ENCODE measurements around the gene CAPN7.
"Not testable (repeated sequence)": the region's sequence is repeated elsewhere in the genome, so short reads cannot be mapped to it uniquely, and the experiment has no call there.

Gene CAPN7

DNA sequence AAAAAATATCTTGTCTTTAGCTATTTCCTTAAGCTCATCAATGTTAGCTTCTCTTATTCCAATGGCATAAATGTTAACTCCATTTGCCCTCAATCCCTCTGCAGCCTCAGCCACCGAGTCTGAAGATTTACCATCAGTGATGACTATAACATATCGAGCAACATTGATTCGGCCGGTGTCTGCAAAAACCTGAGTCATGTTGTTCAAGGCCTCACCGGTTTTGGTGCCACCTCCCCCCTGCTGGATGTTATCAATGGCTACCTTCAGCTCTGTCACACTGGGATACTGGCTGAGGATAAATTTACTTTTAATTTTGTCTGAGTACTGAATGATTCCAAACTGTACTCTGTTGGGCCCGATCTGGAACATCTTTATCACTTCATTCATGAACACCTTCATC, 41.0 kb upstream of the CAPN7 start:
- no peak overlapping the region for H3K4me3 ChIP-seq (ENCODE audit: low read depth, low read length)
- TF ChIP-seq, protein P1, sequence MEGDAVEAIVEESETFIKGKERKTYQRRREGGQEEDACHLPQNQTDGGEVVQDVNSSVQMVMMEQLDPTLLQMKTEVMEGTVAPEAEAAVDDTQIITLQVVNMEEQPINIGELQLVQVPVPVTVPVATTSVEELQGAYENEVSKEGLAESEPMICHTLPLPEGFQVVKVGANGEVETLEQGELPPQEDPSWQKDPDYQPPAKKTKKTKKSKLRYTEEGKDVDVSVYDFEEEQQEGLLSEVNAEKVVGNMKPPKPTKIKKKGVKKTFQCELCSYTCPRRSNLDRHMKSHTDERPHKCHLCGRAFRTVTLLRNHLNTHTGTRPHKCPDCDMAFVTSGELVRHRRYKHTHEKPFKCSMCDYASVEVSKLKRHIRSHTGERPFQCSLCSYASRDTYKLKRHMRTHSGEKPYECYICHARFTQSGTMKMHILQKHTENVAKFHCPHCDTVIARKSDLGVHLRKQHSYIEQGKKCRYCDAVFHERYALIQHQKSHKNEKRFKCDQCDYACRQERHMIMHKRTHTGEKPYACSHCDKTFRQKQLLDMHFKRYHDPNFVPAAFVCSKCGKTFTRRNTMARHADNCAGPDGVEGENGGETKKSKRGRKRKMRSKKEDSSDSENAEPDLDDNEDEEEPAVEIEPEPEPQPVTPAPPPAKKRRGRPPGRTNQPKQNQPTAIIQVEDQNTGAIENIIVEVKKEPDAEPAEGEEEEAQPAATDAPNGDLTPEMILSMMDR (IDR thresholded peaks at IDR 0.05; ENCODE audit: borderline replicate concordance, insufficient read depth, low read depth, low read length), result no peak

DNA sequence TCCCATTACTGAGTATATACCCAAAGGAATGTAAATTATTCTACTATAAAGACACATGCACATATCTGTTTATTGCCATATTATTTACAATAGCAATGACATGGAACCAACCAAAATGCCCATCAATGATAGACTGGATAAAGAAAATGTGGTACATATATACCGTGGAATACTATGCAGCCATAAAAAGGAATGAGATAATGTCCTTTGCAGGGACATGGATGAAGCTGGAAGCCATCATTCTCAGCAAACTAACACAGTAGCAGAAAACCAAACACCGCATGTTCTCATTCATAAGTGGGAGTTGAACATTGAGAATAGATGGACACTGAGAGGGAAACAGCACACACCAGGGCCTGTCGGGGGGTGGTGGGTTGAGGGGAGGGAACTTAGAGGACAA, 39.7 kb upstream of the CAPN7 start:
- H3K4me3 ChIP-seq (ENCODE audit: low read depth, low read length), result not testable (repeated sequence)

DNA sequence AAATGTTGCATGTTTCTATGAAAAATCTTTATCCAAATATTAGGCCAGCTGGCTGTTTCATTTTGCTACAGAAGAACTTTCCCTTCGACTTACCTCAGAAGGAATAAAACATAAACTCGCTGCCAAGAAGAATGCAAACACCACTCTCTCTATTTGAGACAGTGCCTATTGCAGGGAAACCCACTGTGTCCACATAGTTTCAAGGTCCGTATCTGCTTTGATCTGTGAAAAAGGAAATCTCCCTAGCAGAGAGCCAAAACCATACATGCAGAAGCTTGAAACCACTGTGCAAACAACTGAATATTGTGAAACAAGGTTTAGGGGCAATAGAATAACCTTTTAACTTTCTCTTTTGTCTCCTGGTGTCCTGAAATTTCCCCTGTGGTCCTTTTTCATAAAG, 35.0 kb upstream of the CAPN7 start:
- TF ChIP-seq, protein P1 (IDR thresholded peaks at IDR 0.05; ENCODE audit: borderline replicate concordance, insufficient read depth, low read depth, low read length), result no peak

DNA sequence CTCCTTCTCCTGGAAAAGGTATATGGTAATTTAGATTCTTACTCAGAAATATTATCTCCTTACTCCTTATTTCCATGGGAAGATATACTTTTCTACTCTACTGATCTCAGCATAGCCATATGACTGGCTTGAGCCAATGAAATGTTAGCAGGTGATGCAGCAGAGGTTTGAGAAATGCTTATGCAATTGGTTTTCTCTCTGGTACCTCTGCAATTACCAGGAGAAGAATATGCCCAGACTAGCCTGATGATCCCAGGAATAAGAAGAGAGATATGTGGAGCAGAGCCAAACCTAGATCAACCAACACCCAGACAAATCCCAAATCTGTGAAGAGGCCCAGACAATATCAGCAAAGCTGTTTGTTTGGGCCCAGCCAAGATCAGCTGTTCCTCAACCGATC, 33.2 kb upstream of the CAPN7 start:
- TF ChIP-seq, protein P1 (IDR thresholded peaks at IDR 0.05; ENCODE audit: borderline replicate concordance, insufficient read depth, low read depth, low read length), result no peak
- H3K4me3 ChIP-seq (ENCODE audit: low read depth, low read length), result no peak overlapping the region

More for the DNA sequence above, 35.0 kb upstream of the CAPN7 start:
- no peak overlapping the region for H3K4me3 ChIP-seq (ENCODE audit: low read depth, low read length)

DNA sequence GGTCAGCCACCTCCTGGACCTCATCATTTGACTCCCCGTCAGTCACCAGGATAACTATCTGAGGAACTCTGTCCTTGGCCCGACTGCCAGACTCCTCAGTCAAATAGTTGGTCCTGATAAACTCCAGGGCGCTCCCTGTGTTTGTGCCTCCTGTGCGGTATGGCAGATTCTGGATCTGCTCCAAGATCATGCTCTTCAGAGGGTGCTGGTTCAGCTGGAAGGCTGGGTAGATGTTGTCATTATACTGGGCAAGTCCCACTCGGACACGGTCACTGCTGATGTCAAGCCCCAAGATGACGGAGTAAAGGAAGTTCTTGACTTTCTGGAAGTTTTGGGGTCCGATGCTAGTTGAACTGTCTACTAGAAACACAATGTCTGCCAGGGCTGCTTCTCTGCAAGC, 31.1 kb upstream of the CAPN7 start:
- H3K4me3 ChIP-seq (ENCODE audit: low read depth, low read length), result no peak overlapping the region
- TF ChIP-seq, protein P1 (IDR thresholded peaks at IDR 0.05; ENCODE audit: borderline replicate concordance, insufficient read depth, low read depth, low read length), result no peak

DNA sequence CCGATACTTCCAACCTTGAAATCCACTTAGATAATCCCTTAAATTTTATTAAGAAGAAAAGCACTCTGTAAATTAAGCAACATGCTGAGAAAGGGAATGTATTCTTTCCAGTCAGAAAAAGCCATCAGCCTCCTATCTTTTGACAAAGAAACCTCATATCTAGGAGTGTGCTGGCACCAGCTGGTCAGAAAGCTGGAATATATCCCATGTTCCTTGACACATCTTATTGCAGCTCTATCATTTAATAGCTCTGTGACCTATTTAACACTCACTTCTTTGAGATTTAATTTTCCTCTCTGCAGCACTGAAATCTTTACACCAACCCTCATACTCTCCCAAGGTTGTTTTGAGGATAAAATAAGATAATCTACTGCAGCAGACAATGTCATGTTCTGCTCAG, 30.4 kb upstream of the CAPN7 start:
- TF ChIP-seq, protein P1 (IDR thresholded peaks at IDR 0.05; ENCODE audit: borderline replicate concordance, insufficient read depth, low read depth, low read length), result no peak
- no peak overlapping the region for H3K4me3 ChIP-seq (ENCODE audit: low read depth, low read length)

DNA sequence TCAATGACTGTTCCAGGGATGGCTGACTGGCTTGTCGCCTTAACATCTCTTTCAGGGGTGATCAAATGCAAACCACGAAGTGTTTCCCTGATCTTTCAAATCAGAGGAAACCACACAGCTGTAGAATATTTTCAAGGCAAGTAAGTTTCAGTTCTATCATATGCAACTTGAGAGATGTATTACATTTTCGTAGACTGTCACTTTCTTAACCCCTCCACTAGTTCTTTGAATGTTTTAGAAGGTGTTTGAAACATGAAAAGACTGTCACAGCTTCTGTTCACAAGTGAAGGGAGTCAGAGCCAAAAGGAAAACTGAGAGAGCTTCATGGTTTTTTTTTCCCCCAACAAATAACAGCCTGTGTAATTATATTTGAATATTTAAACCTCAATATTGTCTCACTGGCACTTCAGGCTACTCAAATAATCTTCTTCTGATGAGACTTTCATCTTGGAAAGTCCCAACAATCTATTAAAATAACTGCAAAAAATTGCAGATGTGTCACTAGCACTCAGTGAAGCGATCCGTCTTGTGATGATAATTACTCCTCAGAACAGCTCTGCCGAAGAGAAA, 25.9 kb upstream of the CAPN7 start:
- no peak overlapping the region for H3K4me3 ChIP-seq (ENCODE audit: low read depth, low read length)
- TF ChIP-seq, protein P1 (IDR thresholded peaks at IDR 0.05; ENCODE audit: borderline replicate concordance, insufficient read depth, low read depth, low read length), result no peak

DNA sequence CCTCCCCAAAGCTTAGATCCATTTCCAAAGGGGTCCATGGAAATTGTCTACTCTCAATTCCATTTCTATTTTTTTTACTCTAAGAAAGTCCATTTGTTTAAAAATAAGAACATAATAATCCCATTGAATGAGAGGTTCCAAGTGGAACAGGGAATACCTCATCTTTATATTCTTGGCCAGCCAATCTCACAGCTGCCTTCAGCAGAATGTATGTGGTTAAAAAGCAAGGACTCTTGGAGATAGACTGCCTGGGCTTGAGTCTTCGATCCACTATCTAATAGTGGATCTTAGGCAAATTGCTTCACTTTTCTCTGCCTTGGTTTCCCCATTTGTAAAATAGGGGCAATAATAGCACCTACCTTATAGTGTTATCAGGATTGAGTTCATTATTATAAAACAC, 24.5 kb upstream of the CAPN7 start:
- H3K4me3 ChIP-seq (ENCODE audit: low read depth, low read length), result no peak overlapping the region
- TF ChIP-seq, protein P1 (IDR thresholded peaks at IDR 0.05; ENCODE audit: borderline replicate concordance, insufficient read depth, low read depth, low read length), result no peak

Measured in GM12875 (cell line).